D721Med (cell line): Measurements from ENCODE around the gene SLC6A2.
"Not testable (repeated sequence)": the region's sequence is repeated elsewhere in the genome, so short reads cannot be mapped to it uniquely, and the experiment has no call there.

Source experiments
- DNase-seq: peaks from one replicate; pipeline ENCODE4 v3.0.0; 2011; ENCODE audit warnings: low spot score; ENCODE audit not compliant: insufficient read length
- FAIRE-seq: peaks from 2 replicates; lab custom pipeline; 2011; peaks lifted over from hg19 to GRCh38; lab: Jason Lieb, UNC
- TF ChIP-seq, protein P1 (sequence below): IDR thresholded peaks from 2 replicates; pipeline ENCODE4 v1.5.1; 2012; ENCODE audit warnings: mild to moderate bottlenecking, control low read depth; ENCODE audit not compliant: insufficient read depth; ENCODE audit errors: missing control alignments

The SLC6A2 gene

DNA sequence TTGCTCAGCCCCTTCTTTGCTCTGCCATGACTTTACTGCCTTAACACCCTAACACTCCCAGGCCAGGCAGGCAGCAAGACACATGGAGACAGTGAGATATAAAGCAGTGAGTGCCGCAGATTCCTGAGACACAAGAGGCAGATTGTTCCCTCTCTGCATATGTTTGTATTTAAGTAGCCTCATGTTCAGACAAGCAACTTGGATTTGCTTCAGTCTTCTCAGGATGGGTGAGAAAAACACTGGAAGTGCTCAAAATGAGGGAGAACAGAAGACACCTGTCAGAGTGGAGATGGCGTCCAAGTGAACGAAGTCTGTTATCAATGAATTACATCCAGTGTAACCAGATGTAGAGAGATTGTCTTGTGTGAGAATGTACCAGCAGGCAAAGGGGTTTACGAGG lies 90.3 kb downstream of the SLC6A2 start:
- TF ChIP-seq, protein P1, sequence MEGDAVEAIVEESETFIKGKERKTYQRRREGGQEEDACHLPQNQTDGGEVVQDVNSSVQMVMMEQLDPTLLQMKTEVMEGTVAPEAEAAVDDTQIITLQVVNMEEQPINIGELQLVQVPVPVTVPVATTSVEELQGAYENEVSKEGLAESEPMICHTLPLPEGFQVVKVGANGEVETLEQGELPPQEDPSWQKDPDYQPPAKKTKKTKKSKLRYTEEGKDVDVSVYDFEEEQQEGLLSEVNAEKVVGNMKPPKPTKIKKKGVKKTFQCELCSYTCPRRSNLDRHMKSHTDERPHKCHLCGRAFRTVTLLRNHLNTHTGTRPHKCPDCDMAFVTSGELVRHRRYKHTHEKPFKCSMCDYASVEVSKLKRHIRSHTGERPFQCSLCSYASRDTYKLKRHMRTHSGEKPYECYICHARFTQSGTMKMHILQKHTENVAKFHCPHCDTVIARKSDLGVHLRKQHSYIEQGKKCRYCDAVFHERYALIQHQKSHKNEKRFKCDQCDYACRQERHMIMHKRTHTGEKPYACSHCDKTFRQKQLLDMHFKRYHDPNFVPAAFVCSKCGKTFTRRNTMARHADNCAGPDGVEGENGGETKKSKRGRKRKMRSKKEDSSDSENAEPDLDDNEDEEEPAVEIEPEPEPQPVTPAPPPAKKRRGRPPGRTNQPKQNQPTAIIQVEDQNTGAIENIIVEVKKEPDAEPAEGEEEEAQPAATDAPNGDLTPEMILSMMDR, result no peak
- no peak for DNase-seq
- no peak for FAIRE-seq

DNA sequence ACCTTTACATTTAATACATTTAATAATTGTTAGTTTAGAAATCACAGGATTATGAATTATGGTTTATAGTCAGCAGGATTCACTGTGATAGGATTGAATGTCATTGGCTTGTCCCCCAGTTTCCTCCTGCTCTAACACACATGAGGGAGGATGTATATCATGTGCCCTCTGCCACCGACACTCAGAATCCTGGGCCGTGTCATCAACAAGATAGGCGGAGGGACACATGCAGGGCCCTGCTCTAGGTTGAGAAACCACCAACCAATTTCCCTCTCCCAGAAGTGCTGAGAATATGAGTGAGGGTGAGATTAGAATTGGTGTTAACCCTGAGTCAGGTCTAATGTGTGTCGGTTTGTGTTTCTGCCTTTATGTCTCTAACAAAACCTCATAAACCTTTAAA lies 92.0 kb downstream of the SLC6A2 start:
- TF ChIP-seq, protein P1, result no peak
- DNase-seq (no peak), FAIRE-seq (no peak)

DNA sequence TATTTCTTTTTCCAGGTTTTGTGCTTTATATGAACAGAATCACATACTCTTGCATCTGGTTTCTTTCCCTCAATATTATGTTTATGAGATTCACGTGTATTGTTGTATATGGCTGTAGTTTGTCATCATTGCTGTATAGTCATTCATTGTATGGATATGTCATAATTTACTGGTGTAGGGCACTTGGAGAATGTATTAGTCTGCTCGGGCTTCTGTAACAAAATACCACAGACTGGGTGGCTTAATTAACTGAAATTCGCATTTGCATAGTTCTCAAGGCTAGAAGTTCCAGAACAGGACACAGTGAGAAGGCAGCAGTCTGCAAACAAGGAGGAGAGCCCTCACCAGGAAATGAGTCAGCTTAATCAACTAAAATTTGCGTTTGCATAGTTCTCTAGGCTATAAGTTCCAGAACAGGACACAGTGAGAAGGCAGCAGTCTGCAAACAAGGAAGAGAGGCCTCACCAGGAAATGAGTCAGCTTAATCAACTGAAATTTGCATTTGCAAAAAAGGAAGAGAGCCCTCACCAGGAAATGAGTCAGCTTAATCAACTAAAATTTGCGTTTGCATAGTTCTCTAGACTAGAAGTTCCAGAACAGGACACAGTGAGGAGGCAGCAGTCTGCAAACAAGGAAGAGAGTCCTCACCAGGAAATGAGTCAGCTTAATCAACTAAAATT lies 96.8 kb downstream of the SLC6A2 start:
- not testable (repeated sequence) for FAIRE-seq, DNase-seq

DNA sequence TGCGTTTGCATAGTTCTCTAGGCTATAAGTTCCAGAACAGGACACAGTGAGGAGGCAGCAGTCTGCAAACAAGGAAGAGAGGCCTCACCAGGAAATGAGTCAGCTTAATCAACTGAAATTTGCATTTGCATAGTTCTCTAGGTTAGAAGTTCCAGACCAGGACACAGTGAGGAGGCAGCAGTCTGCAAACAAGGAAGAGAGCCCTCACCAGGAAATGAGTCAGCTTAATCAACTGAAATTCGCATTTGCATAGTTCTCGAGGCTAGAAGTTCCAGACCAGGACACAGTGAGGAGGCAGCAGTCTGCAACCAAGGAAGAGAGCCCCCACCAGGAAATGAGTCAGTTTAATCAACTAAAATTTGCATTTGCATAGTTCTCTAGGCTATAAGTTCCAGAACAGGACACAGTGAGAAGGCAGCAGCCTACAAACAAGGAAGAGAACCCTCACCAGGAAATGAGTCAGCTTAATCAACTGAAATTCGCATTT lies 97.4 kb downstream of the SLC6A2 start:
- not testable (repeated sequence) for DNase-seq, FAIRE-seq
